GM21528 (cell line): ENCODE measurements around the gene NUP58.

Source experiments
- ATAC-seq: cut with Tn5 transposase; IDR thresholded peaks from one replicate; pipeline ENCODE4 v1.9.1; 2021; ENCODE audit warnings: mild to moderate bottlenecking, moderate library complexity; ENCODE audit not compliant: unreplicated experiment, low FRiP score

Gene NUP58

DNA sequence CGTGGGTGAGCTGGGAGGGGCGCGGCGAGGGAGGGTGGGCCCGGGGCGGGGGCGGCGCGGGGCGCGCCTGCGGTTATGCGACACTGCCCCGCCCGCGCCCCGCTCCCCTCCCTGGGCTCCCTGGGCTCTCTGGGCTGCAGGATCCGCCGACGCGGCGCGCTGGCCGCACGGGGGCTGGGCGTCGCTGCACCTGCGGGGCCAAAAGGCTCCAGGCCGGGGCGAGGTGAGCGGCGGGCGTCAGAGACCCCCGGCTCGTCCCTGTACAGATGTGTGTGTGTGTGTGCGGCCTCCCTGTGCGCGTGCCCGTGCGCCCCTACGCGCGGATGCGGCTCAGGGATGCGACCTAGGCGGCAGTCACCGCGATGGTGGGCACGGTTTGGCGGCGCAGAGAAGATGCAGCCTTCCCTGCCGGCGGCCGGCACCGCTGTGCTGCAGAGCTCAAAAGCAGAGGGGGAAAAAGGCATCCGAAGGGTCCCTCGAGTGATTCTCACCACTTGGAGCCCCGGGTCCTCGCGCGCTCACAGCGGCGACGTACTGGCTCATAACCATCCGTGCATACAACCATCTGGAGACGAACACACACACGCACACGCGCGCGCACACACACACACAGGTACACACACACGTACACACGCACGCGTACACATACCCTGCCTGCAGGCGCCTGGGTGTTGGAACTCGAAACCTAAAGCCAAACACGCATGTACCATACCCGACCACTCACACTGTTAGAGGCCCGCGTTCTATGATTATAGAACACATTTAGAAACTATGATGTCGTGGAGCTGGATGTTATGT lies 71.1 kb downstream of the NUP58 start:
- no peak for ATAC-seq

DNA sequence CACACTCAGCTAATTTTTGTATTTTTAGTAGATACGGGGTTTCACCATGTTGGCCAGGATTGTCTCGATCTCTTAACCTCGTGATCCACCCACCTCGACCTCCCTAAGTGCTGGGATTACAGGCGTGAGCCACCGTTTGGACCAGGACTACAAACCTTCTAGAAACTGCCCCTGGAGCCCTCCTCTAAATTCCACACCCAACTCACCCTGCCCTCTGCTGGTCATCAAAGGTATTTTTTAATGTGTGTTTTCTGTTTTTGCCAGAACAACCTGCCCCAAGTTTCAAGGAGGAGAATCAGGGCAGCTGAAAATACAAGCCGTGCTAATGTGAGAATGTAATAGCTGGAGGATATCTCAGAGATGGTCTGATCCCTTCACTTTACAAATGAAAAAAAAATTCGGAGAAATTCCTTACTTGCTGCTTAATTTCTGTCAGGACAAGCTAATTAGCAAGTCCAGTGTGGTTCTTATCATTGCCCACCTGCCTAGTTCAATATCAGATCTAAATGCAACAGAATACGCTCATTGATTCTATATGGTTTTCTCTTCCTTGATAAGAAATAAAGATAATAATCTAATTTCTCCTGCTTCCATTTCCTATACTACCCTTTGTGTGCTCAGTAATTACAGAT lies 74.4 kb downstream of the NUP58 start:
- ATAC-seq = no peak

DNA sequence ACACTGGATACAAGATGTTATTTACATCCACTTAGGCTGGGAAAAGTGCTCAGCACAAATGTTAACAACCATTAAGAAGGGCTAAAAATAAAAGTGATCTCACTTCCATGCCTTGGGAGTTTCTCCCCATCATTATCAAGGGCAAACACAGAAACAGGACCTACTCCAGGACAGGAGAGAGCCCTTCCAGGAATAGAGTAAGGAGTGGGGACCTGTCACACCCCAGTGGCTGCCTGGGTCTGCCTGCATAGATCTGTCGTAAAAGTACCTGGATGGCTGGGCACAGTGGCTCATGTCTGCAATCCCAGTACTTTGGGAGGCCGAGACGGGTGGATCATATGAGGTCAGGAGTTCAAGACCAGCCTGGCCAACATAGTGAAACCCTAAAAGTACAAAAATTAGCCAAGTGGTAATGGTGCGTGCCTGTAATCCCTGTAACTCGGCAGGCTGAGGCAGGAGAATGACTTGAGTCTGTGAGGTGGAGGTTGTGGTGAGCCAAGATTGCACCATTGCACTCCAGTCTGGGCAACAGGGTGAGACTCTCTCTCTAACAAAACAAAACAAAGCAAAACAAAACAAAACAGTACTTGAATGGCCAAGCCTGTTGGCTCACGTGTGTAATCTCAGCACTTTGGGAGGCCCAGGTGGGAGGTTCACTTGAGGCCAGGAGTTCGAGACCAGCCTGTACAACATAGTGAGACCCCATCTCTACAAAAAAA lies 76.0 kb downstream of the NUP58 start:
- no peak for ATAC-seq

DNA sequence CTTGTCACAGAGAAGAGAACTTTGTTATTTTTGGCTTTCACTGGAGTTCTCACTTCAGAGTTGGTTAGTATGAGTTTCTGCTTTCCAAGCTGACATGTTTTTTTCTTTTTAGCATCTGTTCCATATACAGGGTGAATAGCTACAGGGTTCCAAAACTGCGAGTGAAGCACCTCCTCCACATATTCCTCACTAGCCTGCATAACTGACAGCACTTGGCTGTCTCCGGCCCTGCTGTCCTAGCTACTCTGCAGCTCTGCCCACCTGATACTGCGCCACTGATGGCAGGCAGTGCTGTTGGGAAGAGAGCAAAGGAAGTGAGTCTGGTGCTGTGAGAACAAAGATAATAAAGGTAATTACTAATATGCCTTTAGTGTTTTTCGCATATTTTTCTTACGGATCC lies 77.1 kb downstream of the NUP58 start:
- no peak for ATAC-seq

DNA sequence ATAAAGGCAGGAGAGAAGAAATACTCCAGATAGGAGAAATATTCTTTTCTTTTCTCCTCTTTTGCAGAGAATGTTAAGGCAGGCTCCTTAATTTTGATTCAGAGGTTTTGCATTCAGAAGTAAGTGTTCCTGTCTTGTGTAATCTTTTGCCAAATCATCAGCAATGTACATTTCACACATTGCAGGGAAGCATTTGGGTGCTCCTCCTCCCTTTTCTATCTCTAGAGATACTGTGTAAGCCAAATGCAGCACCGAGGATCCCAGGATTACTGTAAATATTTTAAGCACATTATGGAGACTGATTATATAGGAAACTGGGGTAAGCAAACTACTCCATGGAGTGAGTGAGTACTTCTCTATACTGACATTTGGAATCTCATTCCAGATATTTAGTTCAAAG lies 77.6 kb downstream of the NUP58 start:
- ATAC-seq = no peak

DNA sequence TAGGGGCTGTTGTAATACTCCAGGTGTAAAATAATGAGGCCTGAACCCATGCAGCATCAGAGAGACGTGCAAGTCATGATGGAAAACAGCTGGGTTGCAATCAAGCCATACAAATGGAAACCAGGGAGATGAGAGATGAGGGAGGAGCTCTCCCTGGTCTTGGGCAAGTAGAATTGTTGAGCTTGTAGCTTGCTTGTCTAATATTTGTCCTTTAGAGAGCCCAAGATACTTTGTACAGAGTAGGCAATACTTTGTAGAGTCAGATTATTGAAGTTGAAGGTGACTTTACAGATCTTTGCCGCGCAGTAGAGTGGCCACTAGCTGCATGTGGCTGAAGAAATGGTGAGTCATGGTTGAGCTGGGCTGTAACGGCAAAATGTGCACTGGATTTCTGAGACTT lies 78.7 kb downstream of the NUP58 start:
- ATAC-seq = no peak

DNA sequence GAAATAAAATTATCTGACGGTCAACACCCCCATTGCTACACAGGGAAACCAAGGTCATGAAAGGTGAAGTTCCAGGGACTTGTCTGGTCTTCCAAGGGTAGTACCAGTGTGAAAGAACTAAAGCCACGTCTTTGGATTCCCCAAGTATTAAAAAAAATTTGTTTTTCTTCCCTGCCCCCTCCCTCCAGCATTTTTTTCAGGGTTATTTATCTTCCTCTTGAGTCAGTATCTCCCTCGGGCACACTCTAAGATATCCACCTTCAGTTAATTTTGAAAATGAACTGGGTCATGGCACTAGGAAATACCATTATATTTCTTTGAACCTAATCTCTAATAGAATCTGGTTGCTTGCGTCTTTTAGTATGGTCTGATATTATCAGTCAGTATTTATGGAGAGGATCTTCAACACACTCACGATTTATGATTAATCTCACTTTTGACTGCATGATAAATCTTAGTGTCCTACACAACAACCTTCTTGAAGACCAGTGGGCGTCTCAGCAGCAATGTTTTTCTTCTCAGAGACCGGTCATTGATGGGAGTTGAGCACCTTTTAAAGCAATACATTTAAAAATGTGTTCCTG lies 79.4 kb downstream of the NUP58 start:
- no peak for ATAC-seq

DNA sequence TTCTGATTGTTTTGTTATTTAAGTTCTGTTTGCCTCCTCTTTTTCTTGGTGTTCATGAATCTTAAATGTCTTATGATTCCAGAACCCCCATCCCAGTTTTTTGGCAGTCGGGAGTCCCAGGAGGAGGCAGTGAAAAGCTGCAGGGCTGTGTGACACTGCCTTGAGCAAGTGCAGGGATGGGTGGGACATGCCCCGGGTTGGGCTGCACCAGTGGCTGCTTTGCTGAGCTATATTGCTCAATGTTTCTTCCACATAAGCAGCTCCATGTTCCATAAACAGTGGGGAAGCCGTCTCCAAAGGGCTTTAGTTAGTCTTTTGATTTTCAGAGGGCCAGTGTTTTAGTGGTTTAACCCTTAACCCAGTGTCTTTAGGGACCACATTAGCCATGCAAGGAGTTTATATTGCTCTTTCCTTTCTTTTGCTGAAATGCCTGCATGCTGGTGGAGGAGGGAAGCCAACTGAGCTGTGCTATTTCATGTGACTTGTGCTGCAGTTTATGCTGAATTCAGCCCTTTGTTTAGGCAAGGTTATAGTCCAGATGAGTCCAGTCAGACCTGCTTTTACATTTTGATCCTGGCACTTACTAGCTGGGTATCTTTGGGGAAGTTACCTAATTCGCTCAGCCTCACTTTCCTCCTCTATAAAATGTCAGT lies 83.5 kb downstream of the NUP58 start:
- no peak for ATAC-seq

DNA sequence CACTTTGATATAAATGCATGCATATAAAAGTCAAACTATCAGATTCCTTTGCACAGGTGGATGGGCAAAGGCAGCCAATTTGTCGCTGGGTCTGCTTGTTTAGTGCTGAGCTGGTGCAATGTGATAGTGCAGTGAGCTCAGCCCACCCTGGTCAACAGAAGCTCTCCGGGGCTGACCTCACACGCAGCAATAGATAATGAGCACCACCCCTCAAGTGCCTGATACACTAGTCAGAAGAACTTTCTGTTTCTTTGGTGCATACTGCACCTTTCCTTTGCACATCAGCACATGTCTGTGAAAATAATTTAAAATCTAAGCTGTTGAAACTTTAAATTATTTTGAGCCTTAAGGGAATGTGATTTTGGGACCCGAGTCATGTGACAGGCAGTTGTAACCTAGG lies 90.5 kb downstream of the NUP58 start:
- no peak for ATAC-seq
